Measurements from ENCODE around the gene CLCN2.

The CLCN2 gene

GRCh38 chr3:184314363-184314699, 47.1 kb downstream of the CLCN2 start, which contains the start of gene EIF4G1:
Gene EIF4G1, plus strand, starts transcription at chr3:184314606. Its CDS starts 1,191 bp downstream, at chr3:184315797.
- no peak for TF ChIP-seq CTCF (IDR thresholded peaks at IDR 0.05; ENCODE audit: poor library complexity, severe bottlenecking)
- Histone ChIP-seq H3K4me3 (ENCODE audit: severe bottlenecking) (peak within 1 kb of the TSS; percentile 97), H3K9me3 (ENCODE audit: severe bottlenecking) (no peaks in the 10 kb centered on the region), H3K27ac (ENCODE audit: poor library complexity, severe bottlenecking) (peak within 1 kb of the TSS; percentile 94), H3K4me1 (ENCODE audit: insufficient read depth, poor library complexity, severe bottlenecking) (peaks cover 7% of the 10 kb centered on the region), H3K36me3 (ENCODE audit: low read depth) (peaks cover 44% of the 10 kb centered on the region), H3K27me3 (ENCODE audit: insufficient read depth, poor library complexity, severe bottlenecking) (no peaks in the 10 kb centered on the region)
- peak; percentile 72 for ATAC-seq (ENCODE audit: low read depth)
- peak; percentile 91 for DNase-seq (ENCODE audit: low spot score)

GRCh38 chr3:184311633-184312032, 49.8 kb downstream of the CLCN2 start:
- TF ChIP-seq CTCF (IDR thresholded peaks at IDR 0.05; ENCODE audit: poor library complexity, severe bottlenecking), result no peak
- peak overlapping the region; percentile 10 for H3K27ac ChIP-seq (ENCODE audit: poor library complexity, severe bottlenecking)
- H3K4me3 ChIP-seq (ENCODE audit: severe bottlenecking), result no peak overlapping the region
- ATAC-seq (ENCODE audit: low read depth) (no peak), DNase-seq (ENCODE audit: low spot score) (no peak)
- H3K36me3 ChIP-seq (ENCODE audit: low read depth), result peaks cover 44% of the 10 kb centered on the region
- H3K27me3 ChIP-seq (ENCODE audit: insufficient read depth, poor library complexity, severe bottlenecking), result no peaks in the 10 kb centered on the region
- peaks cover 1% of the 10 kb centered on the region for H3K4me1 ChIP-seq (ENCODE audit: insufficient read depth, poor library complexity, severe bottlenecking)
- no peaks in the 10 kb centered on the region for H3K9me3 ChIP-seq (ENCODE audit: severe bottlenecking)

GRCh38 chr3:184308744-184309143, 52.7 kb downstream of the CLCN2 start:
- TF ChIP-seq CTCF (IDR thresholded peaks at IDR 0.05; ENCODE audit: poor library complexity, severe bottlenecking), result no peak
- no peak overlapping the region for H3K4me3 ChIP-seq (ENCODE audit: severe bottlenecking)
- H3K36me3 ChIP-seq (ENCODE audit: low read depth), result peaks cover 61% of the 10 kb centered on the region
- no peak for DNase-seq (ENCODE audit: low spot score)
- H3K9me3 ChIP-seq (ENCODE audit: severe bottlenecking), result no peaks in the 10 kb centered on the region
- H3K27ac ChIP-seq (ENCODE audit: poor library complexity, severe bottlenecking), result no peak overlapping the region
- no peaks in the 10 kb centered on the region for H3K4me1 ChIP-seq (ENCODE audit: insufficient read depth, poor library complexity, severe bottlenecking)
- no peaks in the 10 kb centered on the region for H3K27me3 ChIP-seq (ENCODE audit: insufficient read depth, poor library complexity, severe bottlenecking)
- ATAC-seq (ENCODE audit: low read depth), result no peak

- H3K9me3 ChIP-seq (ENCODE audit: severe bottlenecking), result no peaks in the 10 kb centered on the region
- no peaks in the 10 kb centered on the region for H3K4me1 ChIP-seq (ENCODE audit: insufficient read depth, poor library complexity, severe bottlenecking)
- no peak overlapping the region for H3K27ac ChIP-seq (ENCODE audit: poor library complexity, severe bottlenecking)
- H3K27me3 ChIP-seq (ENCODE audit: insufficient read depth, poor library complexity, severe bottlenecking), result no peaks in the 10 kb centered on the region
- no peak for ATAC-seq (ENCODE audit: low read depth)
- DNase-seq (ENCODE audit: low spot score), result no peak
- H3K4me3 ChIP-seq (ENCODE audit: severe bottlenecking), result no peak overlapping the region
- H3K36me3 ChIP-seq (ENCODE audit: low read depth), result peaks cover 69% of the 10 kb centered on the region
- no peak for TF ChIP-seq CTCF (IDR thresholded peaks at IDR 0.05; ENCODE audit: poor library complexity, severe bottlenecking)
These were observed 53.5 kb downstream of the CLCN2 start for GRCh38 chr3:184307915-184308314.

- H3K36me3 ChIP-seq (ENCODE audit: low read depth), result peaks cover 84% of the 10 kb centered on the region
- no peak for TF ChIP-seq CTCF (IDR thresholded peaks at IDR 0.05; ENCODE audit: poor library complexity, severe bottlenecking)
- DNase-seq (ENCODE audit: low spot score) (no peak), ATAC-seq (ENCODE audit: low read depth) (no peak)
- H3K4me3 ChIP-seq (ENCODE audit: severe bottlenecking), result no peak overlapping the region
- no peaks in the 10 kb centered on the region for H3K9me3 ChIP-seq (ENCODE audit: severe bottlenecking)
- H3K4me1 ChIP-seq (ENCODE audit: insufficient read depth, poor library complexity, severe bottlenecking), result no peaks in the 10 kb centered on the region
- no peak overlapping the region for H3K27ac ChIP-seq (ENCODE audit: poor library complexity, severe bottlenecking)
- no peaks in the 10 kb centered on the region for H3K27me3 ChIP-seq (ENCODE audit: insufficient read depth, poor library complexity, severe bottlenecking)
These were observed 54.9 kb downstream of the CLCN2 start for GRCh38 chr3:184306341-184306972.

All from RWPE2 (cell line).